Activated CD4-positive, CD25-positive, alpha-beta regulatory T cell treated with anti-CD3 and anti-CD28 coated beads, Interleukin-2, amount 50 U/mL, for 24 hours (primary cell): Measurements from ENCODE around the gene ATP6V0B.

Source experiments
- ATAC-seq, 2 donors: fragments of 150-1000 bp; cut with Tn5 transposase; one replicate each; pipeline ENCODE4 v1.10.0; 2021; ENCODE audit warnings: mild to moderate bottlenecking in 1 of 2, moderate library complexity in 1 of 2

ATP6V0B gene

GRCh38 chr1:43974443-43975248 lies at the start of gene ATP6V0B:
Gene ATP6V0B, plus strand, starts transcription at chr1:43974960. Its CDS starts 81 bp downstream, at chr1:43975041.
- peak; percentile 75 for ATAC-seq

- no peak for ATAC-seq
These were observed 48.9 kb upstream of the ATP6V0B start for GRCh38 chr1:43925846-43926245.

- peak in 1 of 2 donors; percentile 40 for ATAC-seq
These were observed 44.4 kb upstream of the ATP6V0B start for GRCh38 chr1:43930168-43930948.

GRCh38 chr1:43930949-43931275 lies 43.8 kb upstream of the ATP6V0B start:
- no peak for ATAC-seq

- no peak for ATAC-seq
These were observed 42.8 kb upstream of the ATP6V0B start for GRCh38 chr1:43931711-43932660.

- ATAC-seq: no peak
These were observed 41.9 kb upstream of the ATP6V0B start for GRCh38 chr1:43932786-43933385.

- no peak for ATAC-seq
These were observed 41.2 kb upstream of the ATP6V0B start, which contains the start of gene ARTN for GRCh38 chr1:43933386-43934100. Gene ARTN, plus strand, starts transcription at chr1:43933801. Its CDS starts 1,856 bp downstream, at chr1:43935657.

- ATAC-seq: peak; percentile 12 to 58
These were observed 40.4 kb upstream of the ATP6V0B start for GRCh38 chr1:43934101-43934985.

- no peak for ATAC-seq
These were observed 39.8 kb upstream of the ATP6V0B start for GRCh38 chr1:43934986-43935324.

- no peak for ATAC-seq
These were observed 38.9 kb upstream of the ATP6V0B start for GRCh38 chr1:43935711-43936427.

- peak in 1 of 2 donors; percentile 38 for ATAC-seq
These were observed 38.2 kb upstream of the ATP6V0B start for GRCh38 chr1:43936431-43937151.

GRCh38 chr1:43937179-43937865 lies 37.4 kb upstream of the ATP6V0B start:
- no peak for ATAC-seq

GRCh38 chr1:43938383-43938782 lies 36.4 kb upstream of the ATP6V0B start:
- no peak for ATAC-seq

GRCh38 chr1:43938892-43939587 lies 35.7 kb upstream of the ATP6V0B start:
- ATAC-seq: no peak

GRCh38 chr1:43942411-43942810 lies 32.3 kb upstream of the ATP6V0B start:
- no peak for ATAC-seq

- no peak for ATAC-seq
These were observed 29.9 kb upstream of the ATP6V0B start for GRCh38 chr1:43944860-43945259.

GRCh38 chr1:43945674-43946235 lies 29.0 kb upstream of the ATP6V0B start:
- ATAC-seq: no peak
